ENCODE data around the gene RAB11FIP5. TPM values are rescaled to one million over a fixed set of nuclear protein-coding genes. Genes with fewer than 3 reads are reported as not detected.

Gene RAB11FIP5
- total and polyA plus RNA-seq, 2 of the 4 experiments (the other 2 are of a cell fraction): 21.5 to 34.5 TPM

Other genes starting within 250 kb of the RAB11FIP5 start
- 15.8 and 17.4 TPM in 2 replicates for gene SPR, start 225.5 kb downstream of the RAB11FIP5 start, total RNA-seq (2012; rRNA removed)
- 14.3 and 14.9 TPM in 2 replicates for gene SPR, start 225.5 kb downstream of the RAB11FIP5 start, polyA plus RNA-seq (2012; rRNA removed)
- not detected in 2 replicates for gene EMX1, start 195.4 kb downstream of the RAB11FIP5 start, total RNA-seq (2012; rRNA removed)
- not detected in 2 replicates for gene EMX1, start 195.4 kb downstream of the RAB11FIP5 start, polyA plus RNA-seq (2012; rRNA removed)
- 8.3 and 8.6 TPM in 2 replicates for gene SFXN5, start 41.2 kb downstream of the RAB11FIP5 start, total RNA-seq (2012; rRNA removed)
- 14.3 and 17.0 TPM in 2 replicates for gene SFXN5, start 41.2 kb downstream of the RAB11FIP5 start, polyA plus RNA-seq (2012; rRNA removed)
- not detected in 2 replicates for gene NOTO, start 89.6 kb upstream of the RAB11FIP5 start, total RNA-seq (2012; rRNA removed)
- not detected in 2 replicates for gene NOTO, start 89.6 kb upstream of the RAB11FIP5 start, polyA plus RNA-seq (2012; rRNA removed)
- gene SMYD5, start 101.3 kb upstream of the RAB11FIP5 start, total RNA-seq (2012; rRNA removed): 18.9 and 19.7 TPM in 2 replicates
- 16.9 and 17.8 TPM in 2 replicates for gene SMYD5, start 101.3 kb upstream of the RAB11FIP5 start, polyA plus RNA-seq (2012; rRNA removed)
- 13.1 and 14.4 TPM in 2 replicates for gene PRADC1, start 120.3 kb upstream of the RAB11FIP5 start, total RNA-seq (2012; rRNA removed)
- gene PRADC1, start 120.3 kb upstream of the RAB11FIP5 start, polyA plus RNA-seq (2012; rRNA removed): 18.4 and 23.1 TPM in 2 replicates
- 557 and 575 TPM in 2 replicates for gene CCT7, start 121.4 kb upstream of the RAB11FIP5 start, total RNA-seq (2012; rRNA removed)
- 321 and 329 TPM in 2 replicates for gene CCT7, start 121.4 kb upstream of the RAB11FIP5 start, polyA plus RNA-seq (2012; rRNA removed)
- gene FBXO41, start 171.5 kb upstream of the RAB11FIP5 start, total RNA-seq (2012; rRNA removed): 0.54 and 0.83 TPM in 2 replicates
- gene FBXO41, start 171.5 kb upstream of the RAB11FIP5 start, polyA plus RNA-seq (2012; rRNA removed): 3.4 and 3.7 TPM in 2 replicates
- gene EGR4, start 180.6 kb upstream of the RAB11FIP5 start, total RNA-seq (2012; rRNA removed): not detected in 2 replicates
- not detected in 2 replicates for gene EGR4, start 180.6 kb upstream of the RAB11FIP5 start, polyA plus RNA-seq (2012; rRNA removed)